ENCODE results near the gene SERPINC1. TPM values are rescaled to one million over a fixed set of nuclear protein-coding genes. Genes with fewer than 3 reads are reported as not detected.
"Not testable (repeated sequence)": the region's sequence is repeated elsewhere in the genome, so short reads cannot be mapped to it uniquely, and the experiment has no call there.

The SERPINC1 gene
- total RNA-seq, 2 donors from 2014 or later, result not detected

DNA sequence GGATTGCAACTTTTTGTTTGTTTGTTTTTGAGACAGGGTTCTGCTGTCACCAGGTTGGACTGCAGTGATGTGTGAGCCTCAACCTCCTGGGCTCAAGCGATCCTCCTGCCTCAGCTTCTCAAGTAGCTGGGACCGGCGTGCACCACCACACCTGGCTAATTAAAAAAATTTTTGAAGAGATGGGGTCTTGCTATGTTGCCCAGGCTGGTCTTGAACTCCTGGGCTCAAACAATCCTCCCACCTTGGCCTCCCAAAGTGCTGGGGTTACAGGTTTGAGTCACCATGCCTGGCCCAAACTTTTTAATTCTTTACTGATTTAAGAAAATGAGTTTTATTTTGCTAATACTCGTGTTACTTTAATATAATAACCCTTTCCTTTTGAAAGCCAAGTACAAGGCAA is 31.5 kb upstream of the SERPINC1 start:
- H3K27me3 ChIP-seq, result no peaks in the 10 kb centered on the region
- TF ChIP-seq CTCF (IDR thresholded peaks at IDR 0.05), result no peak
- no peak for TF ChIP-seq POLR2A (IDR thresholded peaks at IDR 0.05)
- intact Hi-C loops (cut with DNase I), result no loop called here
- 95 to 97% methylated on average over 4 of the region's 4 CpGs for WGBS, 2 donors
- DNase-seq (no peak), ATAC-seq (no peak)
- no peaks in the 10 kb centered on the region for H3K9me3 ChIP-seq
- peaks cover 12 to 31% of the 10 kb centered on the region in 2 donors for H3K36me3 ChIP-seq (replicated peaks in 1 of 2; ENCODE audit: insufficient read depth in 1 of 2, low read depth in 2 of 2)
- H3K4me1 ChIP-seq, result no peaks in the 10 kb centered on the region
- no peak overlapping the region for H3K27ac ChIP-seq
- no peak overlapping the region for H3K4me3 ChIP-seq

GRCh38 chr1:173946380-173946921 is 29.3 kb upstream of the SERPINC1 start:
- Histone ChIP-seq H3K27ac (no peak overlapping the region), H3K9me3 (no peaks in the 10 kb centered on the region), H3K27me3 (no peaks in the 10 kb centered on the region), H3K4me1 (no peaks in the 10 kb centered on the region), H3K36me3 (replicated peaks in 1 of 2; ENCODE audit: insufficient read depth in 1 of 2, low read depth in 2 of 2) (peaks cover 12 to 34% of the 10 kb centered on the region in 2 donors), H3K4me3 (no peak overlapping the region)
- no peak for TF ChIP-seq CTCF (IDR thresholded peaks at IDR 0.05)
- no peak for TF ChIP-seq POLR2A (IDR thresholded peaks at IDR 0.05)
- DNase-seq (no peak), ATAC-seq (no peak)
- intact Hi-C loops (cut with DNase I), result no loop called here
- 81 to 86% methylated on average over 4 of the region's 4 CpGs for WGBS, 2 donors

GRCh38 chr1:173937062-173937461 is 19.9 kb upstream of the SERPINC1 start:
- WGBS, 2 donors, result 84 to 86% methylated on average over 2 of the region's 2 CpGs
- DNase-seq (no peak), ATAC-seq (no peak)
- H3K27me3 ChIP-seq, result no peaks in the 10 kb centered on the region
- TF ChIP-seq CTCF (IDR thresholded peaks at IDR 0.05), result no peak
- TF ChIP-seq POLR2A (IDR thresholded peaks at IDR 0.05), result no peak
- intact Hi-C loops (cut with DNase I), result no loop called here
- peaks cover 11 to 22% of the 10 kb centered on the region in 2 donors for H3K36me3 ChIP-seq (replicated peaks in 1 of 2; ENCODE audit: insufficient read depth in 1 of 2, low read depth in 2 of 2)
- no peak overlapping the region for H3K4me3 ChIP-seq
- no peaks in the 10 kb centered on the region for H3K4me1 ChIP-seq
- H3K27ac ChIP-seq, result no peak overlapping the region
- no peaks in the 10 kb centered on the region for H3K9me3 ChIP-seq

DNA sequence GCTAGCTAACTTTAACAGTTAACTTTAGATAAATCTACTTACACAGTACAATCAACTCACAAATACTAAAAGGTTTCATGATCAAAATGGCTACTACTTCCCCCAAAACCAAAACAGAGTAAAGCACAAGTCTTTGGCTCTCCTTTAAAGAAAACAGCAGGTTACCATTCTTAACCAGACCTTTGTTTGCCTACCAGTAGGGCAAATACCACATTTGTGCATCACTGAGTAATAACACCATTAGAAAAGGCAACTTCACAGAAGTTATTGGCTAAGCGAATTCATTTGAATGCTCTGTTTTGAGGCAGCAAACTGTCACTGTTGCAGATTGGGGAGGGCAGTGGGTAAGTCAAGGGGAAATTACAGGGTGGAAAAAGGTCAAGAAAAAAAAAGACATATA is 17.3 kb upstream of the SERPINC1 start:
- H3K36me3 ChIP-seq (replicated peaks in 1 of 2; ENCODE audit: insufficient read depth in 1 of 2, low read depth in 2 of 2), result peaks cover 6 to 11% of the 10 kb centered on the region in 2 donors
- H3K27ac ChIP-seq, result no peak overlapping the region
- no peaks in the 10 kb centered on the region for H3K27me3 ChIP-seq
- DNase-seq, result no peak
- H3K4me1 ChIP-seq, result peaks cover 13% of the 10 kb centered on the region
- ATAC-seq, result no peak
- TF ChIP-seq CTCF (IDR thresholded peaks at IDR 0.05) (no peak), POLR2A (IDR thresholded peaks at IDR 0.05) (no peak)
- intact Hi-C loops (cut with DNase I), result no loop called here
- 96 to 100% methylated on average over 1 of the region's 1 CpG for WGBS, 2 donors
- no peaks in the 10 kb centered on the region for H3K9me3 ChIP-seq
- H3K4me3 ChIP-seq, result no peak overlapping the region

DNA sequence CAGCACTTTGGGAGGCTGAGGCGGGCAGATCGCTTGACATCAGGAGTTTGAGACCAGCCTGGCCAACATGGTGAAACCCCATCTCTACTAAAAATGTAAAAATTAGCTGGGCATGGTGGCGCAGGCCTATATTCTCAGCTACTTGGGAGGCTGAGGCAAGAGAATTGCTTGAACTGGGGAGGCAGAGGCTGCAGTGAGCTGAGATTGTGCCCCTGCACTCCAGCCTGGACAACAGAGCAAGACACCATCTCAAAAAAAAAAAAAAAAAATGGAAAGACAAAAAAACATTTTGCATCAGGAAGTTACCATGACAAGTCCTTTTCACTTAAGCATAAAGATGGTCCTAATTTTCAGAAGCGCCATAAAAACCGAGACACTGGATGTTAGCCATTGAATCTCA is 13.4 kb upstream of the SERPINC1 start:
- H3K4me3 ChIP-seq; H3K36me3 ChIP-seq (replicated peaks in 1 of 2; ENCODE audit: insufficient read depth in 1 of 2, low read depth in 2 of 2); H3K9me3 ChIP-seq; H3K27ac ChIP-seq; intact Hi-C loops (cut with DNase I); DNase-seq; H3K27me3 ChIP-seq; ATAC-seq: not testable (repeated sequence)
- 93 to 98% methylated on average over 5 of the region's 5 CpGs for WGBS, 2 donors
- peaks cover 37% of the 10 kb centered on the region for H3K4me1 ChIP-seq
